Activated T-cell treated with anti-CD3 and anti-CD28 coated beads, Interleukin-2, amount 50 U/mL, for 1 hour (primary cell): ENCODE data around the gene SERTM2.
"Not testable (repeated sequence)": the region's sequence is repeated elsewhere in the genome, so short reads cannot be mapped to it uniquely, and the experiment has no call there.

ENCODE experiments used
- DNase-seq: peaks from one replicate; pipeline ENCODE4 v3.0.0-alpha.2; 2020

Gene SERTM2

DNA sequence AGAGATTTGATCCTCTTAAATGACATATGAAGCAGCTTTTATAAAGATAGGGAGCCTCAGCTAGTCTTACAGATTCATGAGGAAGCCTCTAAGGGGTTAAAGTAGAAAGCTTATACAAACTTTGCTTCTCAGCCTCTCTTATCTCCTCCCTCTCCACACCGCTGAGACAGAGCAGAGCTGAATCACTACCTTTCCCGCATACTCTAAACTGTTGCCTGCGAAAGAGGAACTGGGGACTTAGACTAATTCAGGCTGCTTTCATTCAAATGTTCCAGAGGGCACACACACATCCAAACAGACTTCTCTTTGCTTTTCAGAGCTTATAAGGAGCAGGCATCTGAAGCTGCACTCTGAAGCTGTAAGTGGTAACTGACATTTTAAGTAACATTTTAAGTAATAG lies at the start of gene SERTM2:
SERTM2 (plus strand) TSS at position 169 of the 400 bp plus-strand sequence. CDS start 7,213 bp downstream, outside the sequence.
- DNase-seq = no peak

DNA sequence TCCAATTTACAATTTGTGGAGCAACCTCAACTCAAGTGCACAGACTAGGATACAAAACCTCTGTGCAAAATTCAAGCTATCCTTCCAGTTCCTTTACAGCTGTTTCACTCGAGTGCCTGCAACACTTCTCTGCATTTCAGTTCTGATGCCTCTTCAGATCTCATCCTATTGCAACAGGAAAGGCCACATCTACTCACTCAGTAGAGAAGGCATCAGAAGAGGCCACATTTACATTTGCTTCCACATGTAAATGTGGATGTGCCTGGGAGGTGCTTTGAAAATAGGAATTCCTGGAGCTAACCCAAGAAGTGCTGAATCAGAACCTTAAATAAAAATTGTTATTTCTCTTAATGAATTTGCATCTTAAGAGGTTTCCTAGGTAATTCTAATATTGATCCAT lies 45.8 kb upstream of the SERTM2 start:
- DNase-seq = no peak

DNA sequence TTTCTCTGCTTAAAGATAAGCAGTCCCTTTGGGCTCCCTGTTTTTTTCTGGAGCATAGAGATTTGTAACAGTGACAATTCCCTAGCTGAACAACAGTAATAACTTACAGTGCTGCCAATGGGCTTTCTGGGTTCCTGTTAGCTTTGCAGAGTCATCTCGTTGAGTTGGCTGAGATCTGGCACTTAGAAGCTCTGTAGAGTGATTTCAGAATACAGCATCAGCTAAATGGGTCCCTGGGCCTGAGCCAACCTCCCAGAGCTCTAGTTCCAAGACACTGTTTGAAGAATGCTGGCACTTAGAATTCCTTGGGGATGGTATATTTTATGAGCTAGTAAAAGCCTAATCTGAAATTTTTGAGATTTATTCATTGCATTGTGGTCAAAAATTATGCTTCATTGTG lies 43.5 kb upstream of the SERTM2 start:
- DNase-seq = no peak

DNA sequence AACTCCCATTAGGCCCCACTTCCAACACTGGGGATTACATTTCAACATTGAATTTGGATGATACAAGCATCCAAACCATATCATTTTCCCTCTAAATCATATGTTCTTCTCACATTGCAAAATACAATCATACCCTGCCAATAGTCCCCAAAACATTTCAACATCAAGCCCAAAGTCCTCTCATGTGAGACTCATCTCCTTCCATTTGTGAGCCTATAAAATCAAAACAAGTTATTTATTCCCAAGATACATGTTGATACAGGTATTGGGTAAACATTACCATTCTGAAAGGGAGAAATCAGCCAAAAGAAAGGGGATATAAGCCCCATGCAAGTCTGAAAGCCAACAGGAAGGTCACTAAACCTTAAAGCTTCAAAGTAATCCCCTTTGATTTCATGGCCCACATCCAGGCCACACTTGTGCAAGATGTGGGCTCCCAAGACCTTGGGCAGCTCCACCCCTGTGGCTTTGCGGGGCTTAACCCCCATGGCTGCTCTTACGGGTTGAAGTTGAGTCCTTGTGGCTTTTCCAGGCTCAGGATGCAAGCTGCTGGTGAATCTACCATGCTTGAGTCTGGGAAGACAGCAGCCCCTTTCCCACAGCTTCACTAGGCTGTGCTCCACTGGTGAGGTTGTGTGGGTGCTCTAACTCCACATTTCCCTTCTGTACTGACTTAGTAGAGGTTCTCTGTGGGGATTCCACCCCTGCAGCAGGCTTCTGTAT lies 40.6 kb upstream of the SERTM2 start:
- DNase-seq = no peak

DNA sequence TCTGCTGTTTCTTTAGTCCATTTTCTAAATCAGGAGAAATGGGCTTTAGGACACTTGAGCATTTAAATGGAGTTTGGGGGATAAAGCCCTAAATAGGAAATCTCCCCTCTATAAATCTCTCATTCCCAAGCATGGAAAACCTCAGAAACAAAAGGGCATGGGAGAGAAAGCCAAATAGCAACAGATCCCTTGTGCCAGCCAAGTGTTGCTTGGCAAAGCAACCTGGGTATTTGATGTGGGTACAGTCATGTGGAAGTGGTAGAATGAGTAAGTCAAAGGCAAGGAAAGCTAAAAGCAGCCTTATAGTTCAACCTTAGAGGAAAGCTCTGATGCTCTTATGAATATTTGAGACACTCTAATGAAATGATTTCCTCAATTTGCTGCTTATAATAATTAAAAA lies 29.5 kb upstream of the SERTM2 start:
- no peak for DNase-seq

DNA sequence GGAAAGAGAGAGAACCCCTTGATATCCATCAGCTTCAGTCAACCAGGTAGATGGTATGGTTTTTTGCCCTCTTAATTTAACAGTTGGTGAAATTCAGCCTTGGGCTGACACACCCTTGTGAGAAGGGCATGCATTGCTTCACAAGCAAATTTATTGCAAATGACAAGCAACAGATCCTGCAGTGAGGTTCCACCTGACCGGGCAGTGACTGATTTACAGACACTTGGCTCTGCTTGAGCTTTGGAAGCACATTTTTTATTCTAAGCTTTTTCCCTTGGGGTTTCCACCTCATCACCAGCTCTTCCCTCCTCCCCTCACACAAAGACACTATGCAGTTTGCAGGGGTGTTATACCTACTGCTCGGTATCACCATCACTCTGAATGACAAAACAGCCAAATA lies 28.3 kb upstream of the SERTM2 start:
- no peak for DNase-seq

DNA sequence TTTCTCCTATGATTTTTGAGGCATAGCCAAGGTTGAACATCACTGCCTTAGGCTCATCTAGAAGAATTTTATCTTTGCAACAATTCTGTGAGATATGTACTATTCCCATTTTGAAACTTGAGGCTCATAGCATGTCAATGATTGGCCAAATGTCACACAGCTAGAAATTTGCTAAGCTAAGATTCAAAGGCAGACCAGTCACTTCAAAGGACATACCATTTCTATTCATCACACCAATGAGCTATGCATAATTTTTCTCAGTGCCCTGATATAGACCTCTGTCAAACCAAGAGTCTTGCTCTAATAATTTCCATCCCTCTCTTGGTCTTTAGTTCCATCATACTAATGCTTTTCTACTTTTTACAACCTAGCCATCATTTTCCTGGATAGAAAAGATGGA lies 27.6 kb upstream of the SERTM2 start:
- DNase-seq = no peak

DNA sequence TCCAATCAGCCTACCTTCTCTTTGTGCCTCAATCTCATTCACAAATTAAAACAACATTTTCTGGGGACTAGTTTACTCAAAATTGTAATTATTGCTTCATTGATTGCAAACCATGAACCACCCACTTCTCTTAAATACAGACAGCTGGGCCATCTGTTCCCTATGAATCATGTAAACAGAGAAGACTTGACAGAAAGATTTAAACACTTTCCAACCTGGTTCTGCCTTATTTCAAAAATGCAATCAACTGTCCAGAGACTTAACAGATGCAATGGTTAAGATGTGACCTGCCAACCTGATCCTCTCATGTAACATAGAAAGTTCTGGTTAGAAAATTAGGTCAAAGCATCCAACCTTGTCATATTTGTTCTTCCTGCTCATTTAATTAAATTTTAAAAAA lies 20.8 kb upstream of the SERTM2 start:
- DNase-seq = no peak

DNA sequence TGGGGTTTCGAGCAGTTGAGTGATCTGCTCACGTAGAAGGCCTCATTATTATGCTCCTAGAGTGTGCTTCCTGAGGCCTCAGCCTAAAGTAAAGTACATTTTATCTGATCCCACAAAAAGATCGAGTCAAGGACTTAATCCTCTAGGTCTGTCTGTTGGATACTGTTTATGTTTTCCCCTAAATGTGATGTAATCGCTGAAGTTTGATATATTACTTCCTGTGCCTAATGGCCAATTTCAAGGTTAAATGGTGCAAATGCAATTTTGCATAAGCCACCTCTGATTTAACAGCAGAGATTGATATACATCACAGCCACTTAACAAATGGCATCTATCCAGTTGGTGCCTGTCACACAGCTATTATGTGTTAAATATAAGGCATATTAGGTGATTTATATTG lies 19.4 kb upstream of the SERTM2 start:
- DNase-seq = no peak

DNA sequence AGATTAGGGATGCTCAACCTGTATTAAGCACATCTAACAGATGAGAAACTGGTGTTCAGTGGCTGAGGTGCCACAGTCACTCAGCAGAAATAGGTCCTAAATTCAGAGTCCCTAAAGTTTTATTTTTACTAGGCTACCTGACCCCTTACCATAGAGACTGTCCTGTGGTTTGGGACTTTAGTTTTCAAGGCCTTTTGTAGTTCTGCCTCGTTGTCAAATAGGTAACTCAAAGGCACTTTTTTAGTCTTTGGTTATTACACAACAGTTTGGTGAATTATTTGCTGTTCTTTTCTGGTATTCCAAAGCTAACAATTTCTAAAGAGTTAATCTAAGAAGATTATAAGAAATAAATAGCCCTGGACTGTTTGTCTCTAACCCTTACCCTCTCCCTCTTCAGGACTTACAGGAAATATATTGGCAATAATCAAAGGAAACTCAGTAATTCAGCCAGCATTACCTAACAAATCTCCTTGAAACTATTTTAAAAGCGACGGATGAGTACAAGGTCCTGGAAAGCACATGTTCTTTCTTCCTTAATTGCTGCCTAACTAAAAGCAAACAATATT lies 12.8 kb upstream of the SERTM2 start:
- no peak for DNase-seq

DNA sequence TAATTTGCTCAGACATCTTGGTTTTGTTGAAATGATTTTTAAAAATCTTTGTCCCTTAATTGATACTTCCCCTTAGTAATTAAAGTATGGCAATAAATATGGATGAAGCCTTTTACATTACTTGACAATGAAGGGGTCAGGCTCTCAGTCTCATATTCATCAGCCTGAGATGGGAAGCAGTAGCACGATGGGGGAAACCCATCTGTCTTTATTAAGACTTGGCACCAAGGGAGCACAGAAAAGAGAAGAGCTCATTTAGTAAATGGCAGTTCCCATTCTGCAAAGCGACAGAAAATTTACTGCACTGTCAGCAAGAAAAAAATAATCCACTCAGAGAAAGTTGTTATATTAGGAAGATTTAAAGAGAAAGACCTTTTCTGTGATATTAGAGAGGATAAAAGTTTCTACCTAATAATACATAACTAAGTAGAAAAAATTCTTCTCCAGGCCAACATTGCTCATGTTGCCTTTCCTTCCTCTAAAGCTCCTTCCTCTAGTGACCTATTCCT lies 7.9 kb upstream of the SERTM2 start:
- no peak for DNase-seq

DNA sequence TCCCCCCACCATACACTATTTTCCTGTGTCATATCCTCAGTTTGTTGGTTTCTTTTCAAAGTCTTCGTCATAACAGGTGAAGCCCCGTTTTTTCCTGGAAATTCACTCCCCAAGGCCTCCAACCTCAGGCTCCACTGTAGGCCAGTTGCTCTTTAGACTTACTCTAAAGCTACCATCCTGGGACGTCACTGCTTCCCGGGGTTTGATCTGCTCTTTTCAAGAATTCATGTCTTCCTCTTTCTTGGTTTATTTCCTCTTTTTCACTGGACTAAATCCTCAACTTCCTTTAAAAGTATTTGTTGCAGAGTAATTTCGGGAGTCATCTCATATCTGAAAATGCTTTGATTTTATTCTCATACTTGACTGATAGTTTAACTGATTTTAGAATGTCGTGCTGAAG lies 6.5 kb upstream of the SERTM2 start:
- DNase-seq = no peak

DNA sequence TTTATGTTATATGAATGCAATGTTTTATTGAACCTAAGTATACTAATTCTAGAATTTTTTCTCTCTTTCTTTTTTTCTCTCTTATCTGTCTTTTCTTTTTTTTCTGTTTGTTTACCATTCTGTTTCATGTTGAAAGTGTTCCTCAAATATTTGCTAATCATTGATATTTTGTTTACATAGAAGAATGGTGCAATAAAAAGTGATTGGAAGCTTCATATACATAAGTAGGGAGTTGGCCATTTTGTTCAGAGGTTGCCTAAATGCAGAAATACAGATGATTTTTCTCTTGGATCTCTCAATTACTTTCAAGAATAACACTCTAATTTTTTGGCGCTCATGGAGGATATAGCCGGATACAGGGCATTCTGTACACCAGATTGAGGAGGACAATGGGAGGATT lies 5.7 kb upstream of the SERTM2 start:
- no peak for DNase-seq

DNA sequence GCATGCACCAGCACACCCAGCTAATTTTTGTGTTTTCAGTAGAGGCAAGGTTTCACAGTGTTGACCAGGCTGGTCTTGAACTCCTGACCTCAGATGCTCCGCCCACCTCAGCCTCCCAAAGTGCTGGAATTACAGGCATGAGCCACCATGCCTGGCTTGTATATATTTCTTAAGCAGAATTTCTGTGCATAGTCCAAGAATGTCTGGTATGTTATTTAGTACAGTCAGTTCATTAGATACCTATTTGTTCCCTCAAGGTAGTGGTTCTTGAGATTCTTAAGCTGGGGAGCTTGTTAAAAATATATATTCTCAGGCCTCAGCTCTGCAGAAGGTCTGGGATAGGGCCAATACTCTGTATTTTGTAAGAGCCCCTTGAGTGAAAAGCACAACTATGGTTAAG lies 4.6 kb upstream of the SERTM2 start:
- no peak for DNase-seq

DNA sequence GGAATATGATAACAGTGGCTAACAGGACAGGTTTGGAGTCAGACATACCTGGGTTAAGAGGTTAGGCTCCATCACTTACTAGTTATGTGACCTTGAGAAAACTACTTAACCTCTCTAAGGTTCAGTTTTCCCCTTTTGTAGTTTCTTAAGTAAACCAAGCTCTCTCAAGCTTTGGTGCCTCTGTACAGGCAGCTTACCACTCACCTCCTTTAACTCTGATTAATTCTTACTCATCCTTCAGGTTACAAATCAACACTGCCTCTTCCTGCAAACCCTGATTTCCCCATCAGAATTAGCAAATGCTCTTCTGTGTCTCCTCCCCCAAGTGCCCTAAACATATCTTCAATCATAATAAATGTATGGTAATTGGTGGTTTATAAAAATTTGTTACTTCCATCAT lies 3.5 kb upstream of the SERTM2 start:
- no peak for DNase-seq

DNA sequence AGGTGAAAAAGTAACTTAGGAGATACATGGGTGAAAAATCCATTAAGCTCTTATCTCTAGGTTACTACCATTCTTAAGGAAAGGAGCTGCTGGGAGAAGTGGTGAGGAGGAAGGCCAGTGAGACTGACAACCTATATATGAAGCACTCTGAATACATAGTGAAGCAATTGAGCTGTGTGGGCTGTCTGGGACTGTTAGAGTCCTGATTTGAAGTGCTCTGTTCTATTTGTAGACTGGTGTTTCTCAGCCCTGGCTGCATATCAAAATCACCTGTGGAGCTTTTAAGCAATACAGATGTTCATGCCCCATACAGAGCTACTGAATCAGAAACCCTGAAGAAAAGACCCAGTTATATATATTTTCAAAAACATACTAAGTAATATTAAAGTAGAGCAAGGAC lies 3.9 kb downstream of the SERTM2 start:
- no peak for DNase-seq

DNA sequence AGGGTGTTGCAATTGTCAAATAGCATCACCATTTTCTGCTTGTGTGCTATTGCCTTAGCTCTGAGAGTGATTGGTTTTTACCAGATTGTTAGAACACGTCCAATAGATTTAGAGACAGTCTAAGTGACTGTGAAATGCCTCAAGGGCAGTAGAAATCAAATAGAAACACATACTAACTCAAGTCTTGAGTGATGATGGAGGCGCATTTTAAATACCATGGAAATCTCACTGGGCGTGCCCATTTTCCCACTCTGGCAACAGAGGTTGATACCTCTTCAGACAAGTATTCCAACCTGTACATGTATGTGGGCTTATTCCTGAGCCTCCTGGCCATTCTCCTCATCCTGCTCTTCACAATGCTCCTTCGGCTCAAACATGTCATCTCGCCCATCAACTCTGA lies 7.2 kb downstream of the SERTM2 start:
- DNase-seq = no peak

DNA sequence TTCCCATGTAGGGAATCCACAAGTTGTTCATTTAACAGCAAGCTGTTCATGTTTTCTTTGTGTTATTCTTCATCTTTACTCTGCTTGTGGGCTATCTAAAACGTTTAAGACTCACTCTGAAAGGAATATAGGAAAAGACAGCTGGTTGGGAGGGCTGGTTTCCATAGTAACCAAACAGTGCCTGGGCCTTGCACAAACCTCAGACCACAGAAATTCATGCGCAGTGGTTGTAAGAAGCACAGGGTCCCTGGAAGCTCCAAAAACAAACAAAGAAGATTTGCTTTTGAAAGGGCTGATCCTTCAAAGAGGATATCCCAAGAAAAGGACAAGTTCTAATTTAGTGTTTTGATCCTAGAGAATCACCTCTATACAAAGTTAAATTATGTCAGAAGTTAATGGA lies 7.8 kb downstream of the SERTM2 start:
- DNase-seq = no peak

DNA sequence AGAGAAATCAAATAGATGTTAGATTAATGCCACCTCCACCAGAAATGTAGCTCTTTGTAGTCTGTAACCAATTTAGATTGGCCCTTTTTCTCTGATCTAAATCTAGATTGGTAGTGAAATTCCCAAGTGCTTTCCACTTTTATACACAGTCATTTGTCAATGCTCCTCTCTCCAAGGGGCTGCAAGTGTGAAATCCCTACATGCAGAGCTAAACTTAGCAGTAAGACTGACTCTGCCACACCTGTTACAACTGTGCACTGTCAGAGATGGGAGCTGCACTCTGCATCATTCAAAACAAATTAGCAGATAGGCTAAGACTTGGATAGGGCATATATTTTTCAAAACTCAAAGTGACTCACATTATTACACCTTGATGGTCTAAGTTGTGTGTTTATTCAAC lies 9.1 kb downstream of the SERTM2 start:
- no peak for DNase-seq

DNA sequence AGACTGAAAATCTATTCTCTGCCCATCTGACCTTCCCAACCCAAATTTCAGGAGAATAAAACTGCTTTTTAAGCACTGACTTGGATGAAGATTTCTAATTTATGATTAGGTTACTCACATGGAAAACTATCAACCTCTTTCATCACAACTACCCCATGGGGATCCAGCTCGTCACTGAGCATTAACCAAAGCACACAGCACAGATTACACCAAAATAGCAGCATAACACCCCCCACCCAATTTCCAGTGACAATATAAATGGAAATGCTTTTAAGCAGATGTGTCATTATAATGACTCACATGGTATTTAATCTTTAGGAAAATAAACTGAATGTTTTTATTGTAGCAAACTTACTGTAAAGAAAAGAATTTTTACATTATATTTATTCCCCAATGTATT lies 9.7 kb downstream of the SERTM2 start:
- DNase-seq = no peak

DNA sequence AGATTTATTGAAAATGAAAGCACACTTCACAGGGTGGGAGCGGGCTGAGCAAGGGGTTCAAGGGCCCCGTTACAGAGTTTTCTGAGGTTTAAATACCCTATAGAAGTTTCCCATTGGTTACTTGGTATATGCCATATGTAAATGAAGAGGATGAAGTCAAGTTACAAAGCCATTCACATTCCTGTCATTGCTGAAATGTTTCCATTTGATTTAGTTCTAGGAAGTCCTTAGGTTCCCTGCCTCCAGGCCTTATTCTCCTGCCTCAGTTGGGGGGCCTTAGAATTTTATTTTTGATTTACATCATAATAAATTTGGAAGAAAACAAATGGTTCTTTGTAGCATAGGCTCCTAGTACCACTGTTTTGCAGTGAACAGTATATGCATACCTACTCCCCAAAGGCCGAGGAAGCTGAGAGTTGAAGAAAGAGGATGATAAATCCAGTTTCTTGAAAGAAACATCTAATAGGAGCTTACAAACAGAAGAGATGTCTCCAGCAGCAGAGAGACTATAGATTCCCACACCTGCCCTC lies 31.8 kb downstream of the SERTM2 start:
- no peak for DNase-seq

DNA sequence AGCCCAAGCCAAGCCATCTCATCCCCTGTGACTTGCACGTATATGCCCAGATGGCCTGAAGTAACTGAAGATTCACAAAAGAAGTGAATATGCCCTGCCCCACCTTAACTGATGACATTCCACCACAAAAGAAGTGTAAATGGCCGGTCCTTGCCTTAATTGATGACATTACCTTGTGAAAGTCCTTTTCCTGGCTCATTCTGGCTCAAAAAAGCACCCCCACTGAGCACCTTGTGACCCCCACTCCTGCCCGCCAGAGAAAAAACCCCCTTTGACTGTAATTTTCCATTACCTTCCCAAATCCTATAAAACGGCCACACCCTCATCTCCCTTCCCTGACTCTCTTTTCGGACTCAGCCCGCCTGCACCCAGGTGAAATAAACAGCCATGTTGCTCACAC lies 37.8 kb downstream of the SERTM2 start:
- DNase-seq = not testable (repeated sequence)

DNA sequence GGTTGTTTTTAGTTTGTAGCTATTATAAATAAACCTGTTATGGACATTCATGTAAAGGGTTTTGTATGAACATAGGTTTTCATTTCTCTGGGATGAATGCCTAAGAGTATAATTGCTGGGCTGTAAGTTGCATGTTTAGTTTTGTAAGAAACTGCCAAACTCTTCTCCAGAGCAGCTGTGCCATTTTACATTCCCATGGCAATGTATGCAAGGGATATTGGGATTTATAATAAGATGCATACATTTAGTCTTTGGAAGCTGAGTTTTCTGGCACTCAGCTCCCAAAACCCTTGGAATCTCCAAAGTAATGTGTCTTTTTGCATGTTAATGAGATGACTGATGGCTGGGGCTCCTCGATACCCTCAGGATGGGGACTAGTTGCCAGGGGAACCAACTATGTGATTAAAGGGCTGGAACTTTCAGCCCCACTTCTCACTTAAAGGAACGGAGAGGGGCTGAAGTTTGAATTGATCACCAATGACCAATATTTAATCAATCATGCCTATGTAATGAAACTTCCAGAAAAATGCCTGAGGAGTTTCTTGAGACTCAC lies 44.0 kb downstream of the SERTM2 start:
- DNase-seq = no peak

DNA sequence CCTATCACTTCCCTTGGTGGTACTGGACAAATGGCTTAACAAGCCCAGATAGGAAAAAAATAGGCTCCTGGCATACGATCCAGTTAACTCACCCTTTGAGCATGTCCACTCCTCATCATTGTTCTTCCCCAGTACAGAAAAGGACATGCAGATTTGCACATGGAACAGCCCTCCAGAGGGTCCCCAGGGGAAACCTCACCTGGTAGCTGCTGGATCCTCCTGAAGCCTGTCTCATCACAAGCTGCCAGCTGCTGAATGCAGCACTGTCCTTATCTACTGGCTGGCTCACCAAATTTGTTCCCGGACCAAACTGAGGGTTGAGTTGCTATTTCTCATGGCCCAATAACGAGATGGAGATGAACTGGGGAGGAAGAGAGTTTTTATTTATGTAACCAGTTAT lies 49.4 kb downstream of the SERTM2 start:
- no peak for DNase-seq
